HCT116 (cell line): ENCODE data around the gene TRRAP. TPM values are rescaled to one million over a fixed set of nuclear protein-coding genes. Genes with fewer than 3 reads are reported as not detected.

Experiments used
- ATAC-seq: fragments of 200-7000 bp; cut with Tn5 transposase; 2 replicates; pipeline ENCODE4 v1.9.1; 2020; ENCODE audit warnings: mild to moderate bottlenecking, moderate library complexity
- BruUV-seq: library from RNA; stranded (reverse); fragments of 400-500 nt; replicated peaks from 2 replicates; lab custom pipeline; 2021; lab: Mats Ljungman, UMichigan
- CTCF ChIA-PET: fragments of 300-600 bp; sonication (Branson Sonifier 250); formaldehyde crosslinking; loops from one replicate; lab custom pipeline; 2021; ENCODE audit warnings: antibody characterized with exemption; lab: Charles Lee
- POLR2A ChIA-PET: fragments of 300-600, 350-600 bp; sonication (Branson Sonifier 250); formaldehyde crosslinking; loops from one replicate; lab custom pipeline; 2021; ENCODE audit warnings: antibody characterized with exemption; lab: Charles Lee
- RAD21 ChIA-PET, 2 experiments: fragments of 300-600 bp; sonication (Branson Sonifier 250); formaldehyde crosslinking; loops; one replicate each; lab custom pipeline; 2023; ENCODE audit warnings: low total read pairs in 2 of 2; ENCODE audit not compliant: uncharacterized antibody in 2 of 2, unreplicated experiment in 2 of 2, low non-redundant PET in 1 of 2; lab: Charles Lee
- DNase-seq: peaks from one replicate; pipeline ENCODE4 v3.0.0-alpha.2; 2010; ENCODE audit warnings: low read depth, low spot score
- H2AFZ ChIP-seq: fragments of 200-600 bp; shearing (Covaris generic), sonication (generic); 2 replicates; pipeline ENCODE4 v1.6.1; 2017; ENCODE audit warnings: low read depth, mixed run types, mixed read lengths, antibody characterized with exemption, low read length; ENCODE audit not compliant: poor library complexity, severe bottlenecking
- H3K27ac ChIP-seq: 2 replicates; pipeline ENCODE4 v1.5.1; 2012; ENCODE audit warnings: low read depth, low read length
- H3K27me3 ChIP-seq: fragments of 200-600 bp; sonication (generic); 2 replicates; pipeline ENCODE4 v1.6.1; 2016; ENCODE audit warnings: mixed run types, low read length, mixed read lengths; ENCODE audit not compliant: insufficient read depth
- H3K36me3 ChIP-seq, 2 experiments: fragments of 200-500 bp in 1 of 2; fragments of 200-600 bp in 1 of 2; sonication (Bioruptor generic) in 1 of 2; sonication (generic) in 1 of 2; 2 replicates each; pipeline versions ENCODE4 v1.5.1 to v1.6.1; 2014 to 2016; ENCODE audit warnings: low read length in 2 of 2, inconsistent platforms in 1 of 2, mixed read lengths in 1 of 2, mixed run types in 1 of 2; ENCODE audit not compliant: insufficient read depth in 2 of 2, control insufficient read depth in 1 of 2
- H3K4me1 ChIP-seq, 2 experiments: fragments of 200-600 bp in 1 of 2; sonication (generic) in 1 of 2; 2 replicates each; pipeline versions ENCODE4 v1.5.1 to v1.6.1; 2012 to 2017; ENCODE audit warnings: low read length in 2 of 2, inconsistent platforms in 1 of 2, mild to moderate bottlenecking in 1 of 2, mixed read lengths in 1 of 2, mixed run types in 1 of 2, moderate library complexity in 1 of 2; ENCODE audit not compliant: insufficient read depth in 2 of 2, control insufficient read depth in 1 of 2
- H3K4me2 ChIP-seq: fragments of 200-600 bp; sonication (generic); 2 replicates; pipeline ENCODE4 v1.6.1; 2017; ENCODE audit warnings: mixed run types, low read length, mixed read lengths
- H3K4me3 ChIP-seq, 2 experiments: fragments of 200-600 bp in 1 of 2; sonication (generic) in 1 of 2; replicated peaks in 1 of 2; 2 replicates each; pipeline ENCODE4 v1.5.1; 2011 to 2016; ENCODE audit warnings: low read length in 2 of 2, control low read depth in 1 of 2, low read depth in 1 of 2, mild to moderate bottlenecking in 1 of 2, mixed read lengths in 1 of 2, mixed run types in 1 of 2
- H3K79me2 ChIP-seq: fragments of 200-600 bp; sonication (generic); 2 replicates; pipeline ENCODE4 v1.6.1; 2017; ENCODE audit warnings: mild to moderate bottlenecking, mixed run types, low read length, moderate library complexity, mixed read lengths; ENCODE audit not compliant: insufficient read depth
- H3K9ac ChIP-seq: fragments of 200-600 bp; sonication (generic); 2 replicates; pipeline ENCODE4 v1.6.1; 2016; ENCODE audit warnings: low read length, mixed read lengths
- H3K9me2 ChIP-seq: fragments of 200-600 bp; sonication (generic), shearing (Covaris generic); 2 replicates; pipeline ENCODE4 v1.6.1; 2017; ENCODE audit warnings: mixed run types, mild to moderate bottlenecking, moderate library complexity; ENCODE audit not compliant: insufficient read depth
- H3K9me3 ChIP-seq, 2 experiments: fragments of 200-500 bp in 1 of 2; fragments of 200-600 bp in 1 of 2; sonication (Bioruptor generic) in 1 of 2; sonication (generic) in 1 of 2; 2 replicates each; pipeline ENCODE4 v1.6.1; 2014 to 2017; ENCODE audit warnings: low read length in 2 of 2, mixed read lengths in 2 of 2, inconsistent platforms in 1 of 2, low read depth in 1 of 2, mild to moderate bottlenecking in 1 of 2, mixed run types in 1 of 2, moderate library complexity in 1 of 2; ENCODE audit not compliant: control insufficient read depth in 1 of 2, insufficient read depth in 1 of 2
- H4K20me1 ChIP-seq: fragments of 200-600 bp; sonication (generic), shearing (Covaris generic); 2 replicates; pipeline ENCODE4 v1.6.1; 2017; ENCODE audit warnings: mixed run types, mild to moderate bottlenecking, moderate library complexity; ENCODE audit not compliant: insufficient read depth
- CBX3 ChIP-seq: IDR thresholded peaks from 2 replicates; pipeline ENCODE4 v1.6.1; 2012; ENCODE audit warnings: low read depth
- EGR1 ChIP-seq: IDR thresholded peaks from 2 replicates; pipeline ENCODE4 v1.6.1; 2012; ENCODE audit warnings: low read depth
- ELF1 ChIP-seq: IDR thresholded peaks from 2 replicates; pipeline ENCODE4 v1.6.1; 2012; ENCODE audit warnings: low read depth, borderline replicate concordance
- EZH2 ChIP-seq: fragments of 200-600 bp; sonication (generic); IDR thresholded peaks from 2 replicates; pipeline ENCODE4 v1.6.1; 2017; ENCODE audit warnings: antibody characterized with exemption, mixed run types
- EZH2phosphoT487 ChIP-seq: fragments of 200-600 bp; IDR thresholded peaks from 2 replicates; pipeline ENCODE4 v1.6.1; 2018; ENCODE audit warnings: antibody characterized with exemption, borderline replicate concordance
- JUND ChIP-seq: IDR thresholded peaks from 2 replicates; pipeline ENCODE4 v1.6.1; 2012
- POLR2A ChIP-seq: IDR thresholded peaks from 2 replicates; pipeline ENCODE4 v1.7.0; 2011; ENCODE audit warnings: borderline replicate concordance; ENCODE audit not compliant: insufficient read depth, insufficient read length; ENCODE audit errors: extremely low read depth
- POLR2AphosphoS5 ChIP-seq: IDR thresholded peaks from 2 replicates; pipeline ENCODE4 v1.6.1; 2011; ENCODE audit warnings: mild to moderate bottlenecking, low read depth, low read length, moderate library complexity
- RAD21 ChIP-seq: IDR thresholded peaks from 2 replicates; pipeline ENCODE4 v1.6.1; 2012; ENCODE audit warnings: low read depth, mild to moderate bottlenecking
- YY1 ChIP-seq: IDR thresholded peaks from 2 replicates; pipeline ENCODE4 v1.6.1; 2011; ENCODE audit warnings: low read length, low read depth, moderate library complexity, mild to moderate bottlenecking; ENCODE audit not compliant: insufficient replicate concordance; ENCODE audit errors: extremely low read depth
- ZFX ChIP-seq: fragments of 450-650 bp; IDR thresholded peaks from 2 replicates; pipeline ENCODE4 v1.6.1; 2017
- intact Hi-C: fragments of 100-400 bp; cut with micrococcal nuclease; formaldehyde crosslinking; loops from 2 replicates; pipeline ENCODE4 v1.10.0; 2022
- total RNA-seq: library from RNA; stranded (reverse); gene quantifications from one replicate; pipeline ENCODE4 v1.2.1, GENCODE V29; 2021; ENCODE audit not compliant: unreplicated experiment
- TF ChIP-seq, protein P1 (sequence below): IDR thresholded peaks from 2 replicates; pipeline ENCODE4 v1.6.1; 2012
- TF ChIP-seq, protein P2 (sequence below): IDR thresholded peaks from 2 replicates; pipeline ENCODE4 v1.6.1; 2011; ENCODE audit warnings: mild to moderate bottlenecking, low read length, moderate library complexity; ENCODE audit not compliant: insufficient replicate concordance; ENCODE audit errors: extremely low read depth
- TF ChIP-seq, protein P3 (sequence below): IDR thresholded peaks from 2 replicates; pipeline ENCODE4 v1.6.1; 2012

The TRRAP gene
- total RNA-seq, 1 experiment from 2014 or later: 44.5 TPM

DNA sequence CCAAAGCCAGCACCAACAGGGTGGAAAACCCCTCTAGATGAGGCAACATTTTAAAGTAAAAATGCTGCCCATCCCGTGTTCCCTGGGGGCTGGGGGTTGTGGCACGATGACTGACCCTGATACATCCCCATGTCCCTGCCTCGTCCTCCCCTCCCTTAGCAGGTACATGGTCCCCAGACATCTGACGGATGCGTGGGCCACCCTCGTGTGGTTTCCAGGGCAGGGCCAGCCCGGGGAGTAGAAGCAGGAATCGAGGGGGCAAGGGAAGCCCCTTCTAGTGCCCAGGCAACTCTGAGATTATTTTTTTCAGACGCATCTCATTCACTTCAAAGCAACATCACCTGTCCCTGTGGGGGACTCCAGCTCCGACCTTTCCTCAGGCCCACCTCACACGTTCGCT is 12.0 kb upstream of the TRRAP start:
- Histone ChIP-seq H3K9me2 (no peaks in the 10 kb centered on the region), H3K4me2 (no peak overlapping the region), H2AFZ (no peak overlapping the region), H3K27ac (no peak overlapping the region), H3K4me3 (no peak overlapping the region), H3K27me3 (no peaks in the 10 kb centered on the region), H4K20me1 (no peaks in the 10 kb centered on the region), H3K9me3 (no peaks in the 10 kb centered on the region), H3K4me1 (peaks cover 20 to 24% of the 10 kb centered on the region in 2 experiments), H3K9ac (no peak overlapping the region), H3K36me3 (no peaks in the 10 kb centered on the region), H3K79me2 (no peaks in the 10 kb centered on the region)
- RAD21 ChIA-PET: no interaction called here
- no peak for DNase-seq
- POLR2A ChIA-PET: no interaction called here
- CTCF ChIA-PET: no interaction called here
- no TSS peak for BruUV-seq
- intact Hi-C loops: no loop called here
- TF ChIP-seq ELF1: no peak
- TF ChIP-seq, protein P1, sequence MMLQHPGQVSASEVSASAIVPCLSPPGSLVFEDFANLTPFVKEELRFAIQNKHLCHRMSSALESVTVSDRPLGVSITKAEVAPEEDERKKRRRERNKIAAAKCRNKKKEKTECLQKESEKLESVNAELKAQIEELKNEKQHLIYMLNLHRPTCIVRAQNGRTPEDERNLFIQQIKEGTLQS: no peak
- TF ChIP-seq, protein P2, sequence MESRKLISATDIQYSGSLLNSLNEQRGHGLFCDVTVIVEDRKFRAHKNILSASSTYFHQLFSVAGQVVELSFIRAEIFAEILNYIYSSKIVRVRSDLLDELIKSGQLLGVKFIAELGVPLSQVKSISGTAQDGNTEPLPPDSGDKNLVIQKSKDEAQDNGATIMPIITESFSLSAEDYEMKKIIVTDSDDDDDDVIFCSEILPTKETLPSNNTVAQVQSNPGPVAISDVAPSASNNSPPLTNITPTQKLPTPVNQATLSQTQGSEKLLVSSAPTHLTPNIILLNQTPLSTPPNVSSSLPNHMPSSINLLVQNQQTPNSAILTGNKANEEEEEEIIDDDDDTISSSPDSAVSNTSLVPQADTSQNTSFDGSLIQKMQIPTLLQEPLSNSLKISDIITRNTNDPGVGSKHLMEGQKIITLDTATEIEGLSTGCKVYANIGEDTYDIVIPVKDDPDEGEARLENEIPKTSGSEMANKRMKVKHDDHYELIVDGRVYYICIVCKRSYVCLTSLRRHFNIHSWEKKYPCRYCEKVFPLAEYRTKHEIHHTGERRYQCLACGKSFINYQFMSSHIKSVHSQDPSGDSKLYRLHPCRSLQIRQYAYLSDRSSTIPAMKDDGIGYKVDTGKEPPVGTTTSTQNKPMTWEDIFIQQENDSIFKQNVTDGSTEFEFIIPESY: no peak
- TF ChIP-seq POLR2AphosphoS5: no peak
- no peak for TF ChIP-seq EZH2
- ATAC-seq: no peak

DNA sequence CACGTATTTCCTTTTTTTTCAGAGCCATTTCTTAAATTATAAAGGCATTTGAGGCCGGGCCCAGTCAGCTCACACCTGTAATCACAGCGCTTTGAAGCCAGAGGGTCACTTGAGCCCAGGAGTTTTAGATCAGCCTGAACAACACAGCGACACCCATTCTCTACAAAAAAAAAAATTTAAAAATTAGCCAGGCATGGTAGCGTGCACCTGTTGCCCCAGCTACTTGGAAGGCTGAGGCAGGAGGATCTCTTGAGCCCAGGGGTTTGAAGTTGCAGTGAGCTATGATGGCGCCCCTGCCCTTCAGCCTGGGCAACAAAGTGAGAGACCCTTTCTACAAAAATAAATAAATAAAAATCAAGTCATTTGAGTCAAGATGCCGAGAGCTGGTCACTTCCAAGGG is 11.6 kb upstream of the TRRAP start:
- Histone ChIP-seq H3K4me3 (no peak overlapping the region), H3K27ac (no peak overlapping the region), H3K4me1 (peaks cover 23 to 28% of the 10 kb centered on the region in 2 experiments), H3K9me3 (no peaks in the 10 kb centered on the region), H2AFZ (no peak overlapping the region), H3K9me2 (no peaks in the 10 kb centered on the region), H3K4me2 (no peak overlapping the region), H3K79me2 (no peaks in the 10 kb centered on the region), H3K27me3 (no peaks in the 10 kb centered on the region)
- ATAC-seq: no peak
- POLR2A ChIA-PET: no interaction called here
- DNase-seq: no peak
- TF ChIP-seq POLR2A (no peak), EGR1 (no peak), JUND (no peak), ZFX (no peak), POLR2AphosphoS5 (no peak), YY1 (no peak), EZH2phosphoT487 (no peak), CBX3 (no peak), RAD21 (no peak)
- TF ChIP-seq, protein P3, sequence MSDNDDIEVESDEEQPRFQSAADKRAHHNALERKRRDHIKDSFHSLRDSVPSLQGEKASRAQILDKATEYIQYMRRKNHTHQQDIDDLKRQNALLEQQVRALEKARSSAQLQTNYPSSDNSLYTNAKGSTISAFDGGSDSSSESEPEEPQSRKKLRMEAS: no peak
- TF ChIP-seq, protein P1: no peak
- TF ChIP-seq, protein P2: no peak
- TF ChIP-seq, all 23 proteins: peak for 0
- ChIA-PET RAD21 (no interaction called here), CTCF (no interaction called here)
- no peak overlapping the region for H3K9ac ChIP-seq
- no peaks in the 10 kb centered on the region for H4K20me1 ChIP-seq
- no TSS peak for BruUV-seq
- intact Hi-C loops: no loop called here
- no peaks in the 10 kb centered on the region for H3K36me3 ChIP-seq
